Measurements from ENCODE around the gene PRRT2. TPM values are rescaled to one million over a fixed set of nuclear protein-coding genes. Genes with fewer than 3 reads are reported as not detected.

Gene PRRT2
- total RNA-seq, 2 donors from 2014 or later = 8.2 to 15.7 TPM

DNA sequence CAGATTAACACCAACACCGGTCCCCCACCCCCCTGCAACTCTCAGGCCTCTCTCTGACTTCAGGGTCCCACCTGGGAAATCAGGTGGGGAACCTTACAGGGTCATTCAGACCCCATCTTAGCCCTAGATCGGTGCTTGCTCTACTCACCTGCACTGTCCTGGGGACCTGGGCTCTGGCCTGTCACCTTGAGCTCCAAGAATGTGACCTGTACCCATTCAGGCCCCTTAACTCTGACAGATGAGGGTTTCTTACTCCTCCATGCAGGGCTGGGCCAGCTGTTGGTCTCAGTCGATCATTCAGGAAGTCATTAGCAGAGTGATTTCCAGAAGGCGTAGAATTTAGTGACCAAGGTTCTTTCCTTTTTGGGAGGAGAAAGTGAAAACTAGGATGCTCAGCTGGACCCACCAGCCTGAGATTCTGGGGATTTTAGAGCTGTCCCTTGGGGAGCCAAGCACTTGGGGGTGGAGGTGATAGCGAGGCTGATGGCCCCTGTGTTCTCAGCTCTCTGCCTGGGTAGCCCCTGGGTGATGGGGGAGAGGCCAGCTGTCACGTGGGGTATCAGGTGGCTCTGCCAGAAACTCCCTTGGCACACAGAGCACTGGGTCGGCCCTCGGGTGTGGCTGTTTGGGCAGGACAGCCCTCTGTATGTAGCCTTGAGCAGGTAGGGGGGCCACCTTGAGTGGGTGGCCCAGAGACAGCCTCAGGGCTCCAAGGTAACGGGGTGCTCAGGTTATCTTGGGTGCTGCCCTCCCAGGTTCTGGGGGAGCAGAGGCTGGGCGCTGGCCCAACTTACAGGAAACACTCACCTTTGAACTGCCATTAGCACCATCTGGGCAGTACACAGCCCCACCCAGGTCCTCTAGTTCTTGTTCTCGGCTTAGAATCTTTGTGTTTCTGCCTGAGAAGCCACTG is 9.0 kb downstream of the PRRT2 start:
- Histone ChIP-seq H3K9me3 (ENCODE audit: control insufficient read depth, low read length) (no peaks in the 10 kb centered on the region), H3K36me3 (ENCODE audit: control insufficient read depth, insufficient read depth, low read length) (peaks cover 30% of the 10 kb centered on the region), H3K4me1 (ENCODE audit: control insufficient read depth, insufficient read depth, low read length) (peaks cover 6% of the 10 kb centered on the region), H3K9ac (ENCODE audit: extremely low read depth, low read length, poor library complexity, severe bottlenecking) (no peak overlapping the region), H3K4me3 (ENCODE audit: low read length) (no peak overlapping the region), H3K27ac (ENCODE audit: low read depth, low read length) (no peak overlapping the region), H3K27me3 (ENCODE audit: control insufficient read depth, insufficient read depth, low read length, poor library complexity, severe bottlenecking) (no peaks in the 10 kb centered on the region)
- TF ChIP-seq, protein P1, sequence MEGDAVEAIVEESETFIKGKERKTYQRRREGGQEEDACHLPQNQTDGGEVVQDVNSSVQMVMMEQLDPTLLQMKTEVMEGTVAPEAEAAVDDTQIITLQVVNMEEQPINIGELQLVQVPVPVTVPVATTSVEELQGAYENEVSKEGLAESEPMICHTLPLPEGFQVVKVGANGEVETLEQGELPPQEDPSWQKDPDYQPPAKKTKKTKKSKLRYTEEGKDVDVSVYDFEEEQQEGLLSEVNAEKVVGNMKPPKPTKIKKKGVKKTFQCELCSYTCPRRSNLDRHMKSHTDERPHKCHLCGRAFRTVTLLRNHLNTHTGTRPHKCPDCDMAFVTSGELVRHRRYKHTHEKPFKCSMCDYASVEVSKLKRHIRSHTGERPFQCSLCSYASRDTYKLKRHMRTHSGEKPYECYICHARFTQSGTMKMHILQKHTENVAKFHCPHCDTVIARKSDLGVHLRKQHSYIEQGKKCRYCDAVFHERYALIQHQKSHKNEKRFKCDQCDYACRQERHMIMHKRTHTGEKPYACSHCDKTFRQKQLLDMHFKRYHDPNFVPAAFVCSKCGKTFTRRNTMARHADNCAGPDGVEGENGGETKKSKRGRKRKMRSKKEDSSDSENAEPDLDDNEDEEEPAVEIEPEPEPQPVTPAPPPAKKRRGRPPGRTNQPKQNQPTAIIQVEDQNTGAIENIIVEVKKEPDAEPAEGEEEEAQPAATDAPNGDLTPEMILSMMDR (conservative IDR thresholded peaks at IDR 0.05) = no peak
- no peaks in the 10 kb centered on the region for H3K9me3 Mint-ChIP-seq
- H3K4me1 Mint-ChIP-seq = peaks cover 33% of the 10 kb centered on the region
- H3K4me3 Mint-ChIP-seq = no peak overlapping the region
- no peak for DNase-seq
- peaks cover 28% of the 10 kb centered on the region for H3K36me3 Mint-ChIP-seq (ENCODE audit: low read depth)
- 94 to 97% methylated on average over 8 to 11 of the region's 11 CpGs for WGBS, 2 experiments (ENCODE audit: insufficient coverage in 1 of 2, insufficient read length in 1 of 2)
- peak overlapping the region; percentile 55 for H3K27ac Mint-ChIP-seq
- H3K27me3 Mint-ChIP-seq (ENCODE audit: insufficient read depth) = no peaks in the 10 kb centered on the region

DNA sequence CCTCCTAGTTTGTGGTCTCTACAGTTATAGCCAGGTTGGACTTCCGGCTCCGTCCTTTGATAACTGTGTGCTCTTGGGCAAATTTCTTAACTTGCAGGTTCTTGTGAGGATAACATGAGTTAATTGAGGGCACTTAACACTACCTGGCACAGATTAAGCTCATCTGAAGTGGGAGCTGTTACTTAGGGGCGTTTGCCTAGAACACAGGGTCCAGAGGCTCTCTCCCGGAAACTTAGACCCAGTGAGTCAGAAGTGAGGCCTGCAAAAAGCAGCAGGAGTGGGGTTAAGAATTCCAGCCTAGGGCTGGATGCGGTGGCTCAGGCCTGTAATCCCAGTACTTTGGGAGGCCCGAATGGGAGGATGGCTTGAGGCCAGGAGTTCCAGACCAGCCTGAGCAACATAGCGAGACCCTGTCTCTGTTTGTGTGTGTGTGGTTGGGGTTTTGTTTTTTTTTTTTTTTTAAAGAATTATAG is 9.7 kb downstream of the PRRT2 start:
- no peak overlapping the region for H3K4me3 Mint-ChIP-seq
- WGBS, 2 experiments (ENCODE audit: insufficient coverage in 1 of 2, insufficient read length in 1 of 2) = 92 to 94% methylated on average over 5 to 7 of the region's 7 CpGs

DNA sequence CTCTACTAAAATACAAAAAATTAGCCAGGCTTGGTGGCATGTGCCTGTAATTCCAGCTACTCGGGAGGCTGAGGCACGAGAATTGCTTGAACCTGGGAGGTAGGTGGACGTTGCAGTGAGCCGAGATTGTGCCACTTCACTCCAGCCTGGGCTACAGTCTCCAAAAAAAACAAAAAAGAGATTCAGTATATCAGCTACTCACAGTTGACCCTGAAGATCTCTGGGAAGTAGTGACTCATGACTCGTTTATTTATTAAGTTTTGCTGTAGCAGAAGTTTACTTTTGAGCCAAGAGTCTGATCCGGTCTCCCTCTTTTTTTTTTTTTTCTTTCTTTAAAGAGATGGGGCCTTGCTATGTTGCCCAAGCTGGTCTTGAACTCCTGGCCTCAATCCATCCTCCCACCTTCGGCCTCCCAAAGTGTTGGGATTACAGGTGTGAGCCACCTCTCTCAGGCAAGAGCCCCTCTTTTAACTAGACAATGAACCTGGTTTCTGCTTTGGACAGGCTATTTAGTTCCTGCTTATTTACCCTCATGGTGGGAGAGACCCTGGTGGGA is 12.7 kb downstream of the PRRT2 start:
- H3K9me3 ChIP-seq (ENCODE audit: control insufficient read depth, low read length) = no peaks in the 10 kb centered on the region
- no peaks in the 10 kb centered on the region for H3K9me3 Mint-ChIP-seq
- 94 to 95% methylated on average over 7 of the region's 7 CpGs for WGBS, 2 experiments (ENCODE audit: insufficient coverage in 1 of 2, insufficient read length in 1 of 2)
- H3K4me1 ChIP-seq (ENCODE audit: control insufficient read depth, insufficient read depth, low read length) = peaks cover 6% of the 10 kb centered on the region
- TF ChIP-seq, protein P1 (conservative IDR thresholded peaks at IDR 0.05) = no peak
- peaks cover 21% of the 10 kb centered on the region for H3K4me1 Mint-ChIP-seq
- H3K27me3 ChIP-seq (ENCODE audit: control insufficient read depth, insufficient read depth, low read length, poor library complexity, severe bottlenecking) = no peaks in the 10 kb centered on the region
- no peak overlapping the region for H3K9ac ChIP-seq (ENCODE audit: extremely low read depth, low read length, poor library complexity, severe bottlenecking)
- H3K4me3 ChIP-seq (ENCODE audit: low read length) = no peak overlapping the region
- DNase-seq = no peak
- H3K27ac Mint-ChIP-seq = peak overlapping the region; percentile 82
- no peak overlapping the region for H3K4me3 Mint-ChIP-seq
- peaks cover 9% of the 10 kb centered on the region for H3K36me3 Mint-ChIP-seq (ENCODE audit: low read depth)
- no peak overlapping the region for H3K27ac ChIP-seq (ENCODE audit: low read depth, low read length)
- H3K27me3 Mint-ChIP-seq (ENCODE audit: insufficient read depth) = no peaks in the 10 kb centered on the region
- peaks cover 13% of the 10 kb centered on the region for H3K36me3 ChIP-seq (ENCODE audit: control insufficient read depth, insufficient read depth, low read length)

More for the DNA sequence above, 9.7 kb downstream of the PRRT2 start:
- TF ChIP-seq, protein P1 (conservative IDR thresholded peaks at IDR 0.05) = no peak
- Histone ChIP-seq H3K9me3 (ENCODE audit: control insufficient read depth, low read length) (no peaks in the 10 kb centered on the region), H3K27me3 (ENCODE audit: control insufficient read depth, insufficient read depth, low read length, poor library complexity, severe bottlenecking) (no peaks in the 10 kb centered on the region), H3K4me1 (ENCODE audit: control insufficient read depth, insufficient read depth, low read length) (peaks cover 6% of the 10 kb centered on the region), H3K27ac (ENCODE audit: low read depth, low read length) (no peak overlapping the region), H3K4me3 (ENCODE audit: low read length) (no peak overlapping the region), H3K9ac (ENCODE audit: extremely low read depth, low read length, poor library complexity, severe bottlenecking) (no peak overlapping the region), H3K36me3 (ENCODE audit: control insufficient read depth, insufficient read depth, low read length) (peaks cover 30% of the 10 kb centered on the region)
- no peaks in the 10 kb centered on the region for H3K9me3 Mint-ChIP-seq
- peaks cover 28% of the 10 kb centered on the region for H3K36me3 Mint-ChIP-seq (ENCODE audit: low read depth)
- peaks cover 33% of the 10 kb centered on the region for H3K4me1 Mint-ChIP-seq
- no peak for DNase-seq
- no peaks in the 10 kb centered on the region for H3K27me3 Mint-ChIP-seq (ENCODE audit: insufficient read depth)
- peak overlapping the region; percentile 44 for H3K27ac Mint-ChIP-seq

Data from endodermal cell (in vitro differentiated cells).